Astrocyte of the cerebellum (primary cell): ENCODE data around the gene HSBP1L1.

Experiments
- DNase-seq: peaks from one replicate; pipeline ENCODE4 v3.0.0-alpha.2; 2011; ENCODE audit warnings: low read depth
- H3K4me3 ChIP-seq: 2 replicates; pipeline ENCODE4 v1.5.1; 2011; ENCODE audit warnings: mild to moderate bottlenecking, low read depth, low read length, moderate library complexity
- in situ Hi-C: cut with HindIII; loops from 2 replicates; pipeline ENCODE4 v1.10.0; 2017; ENCODE audit warnings: low sequenced_read_pairs
- TF ChIP-seq, protein P1 (sequence below): IDR thresholded peaks from 2 replicates; pipeline ENCODE4 v1.5.1; 2012; ENCODE audit warnings: low read length, low read depth, moderate library complexity, mild to moderate bottlenecking; ENCODE audit errors: missing control alignments

HSBP1L1 gene

DNA sequence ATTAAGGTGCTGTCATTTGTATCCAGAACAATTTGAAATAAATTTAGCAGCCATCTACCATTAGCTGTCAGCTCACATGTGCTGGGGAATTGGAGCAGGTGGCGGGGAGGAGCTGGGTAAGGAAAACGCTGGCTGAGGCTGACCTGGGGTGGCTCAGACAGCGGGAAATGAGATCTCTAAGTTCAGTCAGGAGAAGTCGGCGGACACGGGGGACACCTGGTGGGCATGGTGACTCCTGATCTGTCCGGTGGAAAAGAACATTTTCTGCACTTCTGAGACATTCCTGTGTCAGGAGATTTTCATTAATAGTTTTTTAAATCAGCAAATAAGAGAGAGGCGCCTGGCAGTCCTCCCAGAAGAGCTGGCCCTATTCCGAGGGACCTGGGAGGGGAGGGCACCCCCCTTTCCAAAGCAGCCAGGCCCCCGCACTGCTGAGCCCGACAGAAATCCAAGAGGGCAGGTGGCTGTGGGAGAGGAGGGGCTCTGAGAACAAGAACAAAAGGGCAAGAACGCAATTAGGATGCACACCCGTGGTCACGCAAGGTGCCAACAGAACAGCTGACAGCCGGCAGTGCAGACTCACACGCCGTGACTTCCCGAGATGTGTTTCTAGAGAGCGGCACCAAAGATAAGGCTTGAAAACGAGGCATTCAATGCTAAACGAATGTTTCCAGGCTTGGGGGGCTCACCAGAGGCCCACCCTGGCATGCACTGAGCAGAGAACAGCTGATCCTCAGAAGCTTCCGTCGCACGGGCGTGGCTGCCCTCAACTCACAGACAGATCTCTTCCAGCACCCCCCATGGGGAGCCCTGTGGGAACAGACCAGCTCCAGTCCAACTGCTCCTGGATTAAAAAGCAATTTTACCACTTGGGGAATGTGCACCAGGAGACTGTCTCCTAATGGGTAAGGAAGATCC lies 39.4 kb upstream of the HSBP1L1 start:
- DNase-seq = no peak
- TF ChIP-seq, protein P1, sequence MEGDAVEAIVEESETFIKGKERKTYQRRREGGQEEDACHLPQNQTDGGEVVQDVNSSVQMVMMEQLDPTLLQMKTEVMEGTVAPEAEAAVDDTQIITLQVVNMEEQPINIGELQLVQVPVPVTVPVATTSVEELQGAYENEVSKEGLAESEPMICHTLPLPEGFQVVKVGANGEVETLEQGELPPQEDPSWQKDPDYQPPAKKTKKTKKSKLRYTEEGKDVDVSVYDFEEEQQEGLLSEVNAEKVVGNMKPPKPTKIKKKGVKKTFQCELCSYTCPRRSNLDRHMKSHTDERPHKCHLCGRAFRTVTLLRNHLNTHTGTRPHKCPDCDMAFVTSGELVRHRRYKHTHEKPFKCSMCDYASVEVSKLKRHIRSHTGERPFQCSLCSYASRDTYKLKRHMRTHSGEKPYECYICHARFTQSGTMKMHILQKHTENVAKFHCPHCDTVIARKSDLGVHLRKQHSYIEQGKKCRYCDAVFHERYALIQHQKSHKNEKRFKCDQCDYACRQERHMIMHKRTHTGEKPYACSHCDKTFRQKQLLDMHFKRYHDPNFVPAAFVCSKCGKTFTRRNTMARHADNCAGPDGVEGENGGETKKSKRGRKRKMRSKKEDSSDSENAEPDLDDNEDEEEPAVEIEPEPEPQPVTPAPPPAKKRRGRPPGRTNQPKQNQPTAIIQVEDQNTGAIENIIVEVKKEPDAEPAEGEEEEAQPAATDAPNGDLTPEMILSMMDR = no peak
- no peak overlapping the region for H3K4me3 ChIP-seq
- in situ Hi-C loops = loop anchor here (5.0 kb wide), 1 partner anchor 63 kb away; no protein-coding TSS in a partner anchor

DNA sequence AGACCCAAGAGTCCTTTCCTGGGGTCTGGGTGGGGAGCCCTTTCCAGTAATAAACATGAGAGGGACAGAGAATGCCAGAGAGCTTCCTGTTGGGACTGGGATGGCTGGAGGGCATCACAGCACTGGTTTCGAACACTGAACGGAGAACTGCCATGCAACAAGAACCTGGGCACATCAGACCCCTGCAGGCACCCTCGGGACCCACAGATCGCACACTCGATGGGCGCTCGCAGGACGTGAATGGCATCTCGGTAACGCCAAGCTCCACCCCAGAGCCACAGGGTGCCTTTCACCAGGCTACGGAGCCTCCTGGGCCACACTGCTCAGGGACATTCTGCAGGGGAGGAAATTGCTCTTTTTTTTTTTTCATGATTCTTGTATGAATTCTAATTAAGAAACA lies 38.1 kb upstream of the HSBP1L1 start:
- in situ Hi-C loops = loop anchor here (5.0 kb wide), 1 partner anchor 64 kb away; no protein-coding TSS in a partner anchor
- no peak overlapping the region for H3K4me3 ChIP-seq
- TF ChIP-seq, protein P1 = no peak
- no peak for DNase-seq

DNA sequence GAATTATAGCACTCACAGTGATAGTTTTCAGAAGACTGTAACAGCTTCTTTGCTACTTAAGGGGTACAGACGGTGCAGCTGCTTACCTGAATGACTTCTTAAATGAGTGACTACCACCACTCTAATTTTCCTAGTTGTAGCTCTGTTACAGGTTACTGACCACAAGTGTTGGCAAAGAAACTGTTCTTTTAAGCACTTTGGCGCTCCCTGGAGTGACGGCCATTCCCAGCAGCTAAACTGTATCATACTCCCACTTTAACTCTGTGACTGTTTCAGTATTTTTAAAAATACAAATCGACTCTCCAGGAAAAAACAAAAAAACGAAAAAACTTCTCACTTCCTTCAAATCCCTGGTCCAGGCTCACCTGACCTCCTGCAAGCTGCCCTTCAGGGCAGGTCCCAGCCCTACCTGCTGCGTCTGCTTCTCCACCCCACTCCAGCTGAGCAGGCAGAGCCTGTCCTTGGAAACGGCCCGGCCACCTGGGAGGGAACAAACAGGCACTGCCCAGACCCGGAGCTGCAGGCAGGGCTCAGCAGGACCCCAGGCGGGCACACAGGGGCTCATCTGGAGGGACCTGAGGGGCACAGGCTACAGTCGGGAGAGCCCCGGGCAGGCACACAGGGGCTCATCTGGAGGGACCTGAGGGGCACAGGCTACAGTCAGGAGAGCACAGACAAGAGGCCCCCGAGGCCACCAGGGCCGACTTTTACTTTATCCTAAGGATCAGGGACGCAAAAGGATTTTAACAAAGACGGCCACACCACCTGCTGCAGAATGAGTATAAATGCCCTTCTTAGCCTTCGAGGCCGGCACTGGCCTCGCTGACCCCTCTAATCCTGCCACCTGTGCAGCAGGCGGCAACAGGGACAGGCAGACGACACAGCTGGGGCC lies 37.5 kb upstream of the HSBP1L1 start:
- H3K4me3 ChIP-seq = no peak overlapping the region
- TF ChIP-seq, protein P1 = no peak
- DNase-seq = no peak
- in situ Hi-C loops = loop anchor here (5.0 kb wide), 1 partner anchor 65 kb away; no protein-coding TSS in a partner anchor

DNA sequence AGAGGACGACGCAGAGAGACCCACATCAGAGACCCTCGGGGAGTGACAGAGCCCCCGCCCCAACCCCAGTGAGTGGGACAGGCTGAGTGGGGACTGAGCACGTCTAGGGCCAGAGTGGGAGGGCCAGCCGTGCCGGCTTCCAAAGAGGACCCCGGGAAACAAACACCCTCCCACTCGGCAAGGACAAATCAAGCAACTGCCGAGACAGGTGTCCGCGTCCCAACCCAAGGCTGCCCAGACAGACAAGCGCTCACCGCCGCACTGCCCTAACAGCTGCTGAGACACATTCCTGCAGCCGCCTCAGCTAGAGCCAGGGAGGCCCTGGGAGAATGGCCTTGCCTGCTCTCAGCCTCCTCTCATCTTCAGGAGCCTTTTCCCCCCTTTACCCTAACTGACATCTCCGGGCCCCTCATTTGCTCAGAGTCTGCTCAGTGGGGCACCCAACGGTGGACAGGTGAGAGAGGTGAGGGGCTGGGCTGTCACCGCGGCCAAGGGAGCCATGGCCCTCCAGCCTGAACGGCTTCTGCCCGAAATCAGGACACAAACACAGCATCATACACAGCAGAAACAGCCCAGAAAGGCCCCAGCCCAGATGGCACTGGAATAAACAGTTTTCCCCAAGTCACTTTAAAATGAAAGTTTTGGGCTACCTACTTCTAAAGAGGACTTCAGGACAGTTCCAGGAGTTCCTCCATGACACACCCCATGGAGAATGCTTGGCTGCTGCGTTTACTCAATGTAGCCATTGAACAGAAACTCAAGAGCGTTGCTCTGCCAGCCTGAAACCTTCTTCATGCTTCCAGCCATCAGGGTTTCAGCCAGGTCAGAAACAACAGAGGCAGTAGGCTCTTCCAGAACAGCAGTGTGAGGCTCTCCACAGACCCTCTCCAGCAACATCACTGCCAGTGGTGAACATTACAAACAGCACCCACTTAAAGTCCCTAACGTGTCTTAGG lies 36.6 kb upstream of the HSBP1L1 start:
- H3K4me3 ChIP-seq = no peak overlapping the region
- TF ChIP-seq, protein P1 = no peak
- no peak for DNase-seq
- in situ Hi-C loops = loop anchor here (5.0 kb wide), 1 partner anchor 66 kb away; no protein-coding TSS in a partner anchor

DNA sequence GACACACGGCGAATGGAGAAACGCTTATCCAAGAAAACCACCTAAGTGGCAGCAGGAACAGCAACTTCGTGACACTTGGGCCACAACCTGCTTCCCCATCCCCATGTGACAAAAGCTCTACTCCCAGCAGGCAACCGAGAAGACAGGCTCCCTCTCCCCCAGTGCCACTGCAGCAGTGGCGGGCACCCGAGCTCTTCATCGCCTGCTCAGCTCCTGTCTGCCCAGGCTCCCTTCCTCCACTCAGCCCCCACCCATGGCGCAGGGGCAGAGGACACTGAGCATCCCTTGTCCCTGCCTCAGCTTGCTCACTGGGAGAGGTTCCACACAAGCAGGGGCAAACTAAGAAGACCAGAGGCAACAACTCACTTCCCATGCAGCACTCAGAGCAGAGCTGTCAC lies 35.9 kb upstream of the HSBP1L1 start:
- TF ChIP-seq, protein P1 = no peak
- DNase-seq = no peak
- H3K4me3 ChIP-seq = no peak overlapping the region
- in situ Hi-C loops = loop anchor here (5.0 kb wide), 1 partner anchor 66 kb away; no protein-coding TSS in a partner anchor
